GM12891 (cell line): ENCODE results near the gene DNAJC13.

Experiments
- POLR2A ChIP-seq: IDR thresholded peaks from 2 replicates; pipeline ENCODE4 v1.6.1; 2011; ENCODE audit warnings: low read depth, low read length, control low read depth
- POLR2AphosphoS5 ChIP-seq: IDR thresholded peaks from 2 replicates; pipeline ENCODE4 v1.6.1; 2011; ENCODE audit warnings: low read depth, low read length, control low read depth
- POU2F2 ChIP-seq: IDR thresholded peaks from 2 replicates; pipeline ENCODE4 v1.6.1; 2011; ENCODE audit warnings: low read depth, mild to moderate bottlenecking, control low read depth, low read length, moderate library complexity

GRCh38 chr3:132569153-132569552 lies 151.9 kb downstream of the DNAJC13 start:
- TF ChIP-seq POLR2A (no peak), POLR2AphosphoS5 (no peak), POU2F2 (no peak)
